ENCODE results near the gene LAMB3. TPM values are rescaled to one million over a fixed set of nuclear protein-coding genes. Genes with fewer than 3 reads are reported as not detected.

LAMB3 gene
- total and polyA plus RNA-seq, 2 donors (not counting 1 experiment from before 2014, with no cell fraction given), result 0.33 to 0.37 TPM

DNA sequence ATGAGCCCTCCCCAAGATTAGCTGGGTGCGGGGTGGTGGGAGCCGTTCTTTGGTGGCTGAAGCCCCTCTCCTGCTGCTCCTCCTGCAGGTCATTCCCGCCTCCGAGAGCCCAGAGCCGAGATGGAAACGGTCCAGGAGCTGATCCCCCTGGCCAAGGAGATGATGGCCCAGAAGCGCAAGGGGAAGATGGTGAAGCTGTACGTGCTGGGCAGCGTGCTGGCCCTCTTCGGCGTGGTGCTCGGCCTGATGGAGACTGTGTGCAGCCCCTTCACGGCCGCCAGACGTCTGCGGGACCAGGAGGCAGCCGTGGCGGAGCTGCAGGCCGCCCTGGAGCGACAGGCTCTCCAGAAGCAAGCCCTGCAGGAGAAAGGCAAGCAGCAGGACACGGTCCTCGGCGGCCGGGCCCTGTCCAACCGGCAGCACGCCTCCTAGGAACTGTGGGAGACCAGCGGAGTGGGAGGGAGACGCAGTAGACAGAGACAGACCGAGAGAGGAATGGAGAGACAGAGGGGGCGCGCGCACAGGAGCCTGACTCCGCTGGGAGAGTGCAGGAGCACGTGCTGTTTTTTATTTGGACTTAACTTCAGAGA is 23.4 kb upstream of the LAMB3 start:
- Mint-ChIP-seq H3K4me3 (peak overlapping the region; percentile 75), H3K9me3 (ENCODE audit: insufficient read depth) (no peaks in the 10 kb centered on the region), H3K27ac (no peak overlapping the region), H3K4me1 (peaks cover 33% of the 10 kb centered on the region), H3K27me3 (peaks cover 50% of the 10 kb centered on the region)
- ATAC-seq (ENCODE audit: low read depth) (no peak), DNase-seq (peak; percentile 33)
- H3K4me2 ChIP-seq (replicated peaks; ENCODE audit: low read depth, low read length, poor library complexity, severe bottlenecking), result peak overlapping the region; percentile 67
- H3K27ac ChIP-seq (ENCODE audit: low read length in 2 of 2), result no peak overlapping the region
- intact Hi-C loops (cut with micrococcal nuclease), result loop anchor here (10.0 kb wide), 1 partner anchor 79 kb away; the partner anchor contains the start of gene TRAF3IP3
- H3K36me3 ChIP-seq (replicated peaks in 1 of 2; ENCODE audit: control extremely low read depth in 1 of 2, control insufficient read depth in 1 of 2, extremely low read depth in 1 of 2, insufficient read depth in 2 of 2, low read length in 1 of 2), result no peaks in the 10 kb centered on the region
- TF ChIP-seq, protein P1, sequence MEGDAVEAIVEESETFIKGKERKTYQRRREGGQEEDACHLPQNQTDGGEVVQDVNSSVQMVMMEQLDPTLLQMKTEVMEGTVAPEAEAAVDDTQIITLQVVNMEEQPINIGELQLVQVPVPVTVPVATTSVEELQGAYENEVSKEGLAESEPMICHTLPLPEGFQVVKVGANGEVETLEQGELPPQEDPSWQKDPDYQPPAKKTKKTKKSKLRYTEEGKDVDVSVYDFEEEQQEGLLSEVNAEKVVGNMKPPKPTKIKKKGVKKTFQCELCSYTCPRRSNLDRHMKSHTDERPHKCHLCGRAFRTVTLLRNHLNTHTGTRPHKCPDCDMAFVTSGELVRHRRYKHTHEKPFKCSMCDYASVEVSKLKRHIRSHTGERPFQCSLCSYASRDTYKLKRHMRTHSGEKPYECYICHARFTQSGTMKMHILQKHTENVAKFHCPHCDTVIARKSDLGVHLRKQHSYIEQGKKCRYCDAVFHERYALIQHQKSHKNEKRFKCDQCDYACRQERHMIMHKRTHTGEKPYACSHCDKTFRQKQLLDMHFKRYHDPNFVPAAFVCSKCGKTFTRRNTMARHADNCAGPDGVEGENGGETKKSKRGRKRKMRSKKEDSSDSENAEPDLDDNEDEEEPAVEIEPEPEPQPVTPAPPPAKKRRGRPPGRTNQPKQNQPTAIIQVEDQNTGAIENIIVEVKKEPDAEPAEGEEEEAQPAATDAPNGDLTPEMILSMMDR (IDR thresholded peaks at IDR 0.05), result no peak
- TF ChIP-seq EZH2 (IDR thresholded peaks at IDR 0.05; ENCODE audit: borderline replicate concordance, insufficient read depth, low read depth, low read length, poor library complexity, severe bottlenecking), result no peak
- WGBS (ENCODE audit: insufficient coverage), result 3% methylated on average over 29 of the region's 34 CpGs
- peaks cover 0 to 8% (median 0%) of the 10 kb centered on the region in 3 donors for H3K9me3 ChIP-seq (ENCODE audit: control extremely low read depth in 1 of 3, control insufficient read depth in 2 of 3, insufficient read depth in 1 of 3, low read length in 2 of 3)
- peak overlapping the region; percentile 58 for H3K9ac ChIP-seq (ENCODE audit: low read length)
- peak overlapping the region; percentile 10 to 72 (median 38) for H3K4me3 ChIP-seq (ENCODE audit: control extremely low read depth in 1 of 5, extremely low read depth in 1 of 5, insufficient read depth in 1 of 5, low read depth in 2 of 5, low read length in 4 of 5)
- H4K20me1 ChIP-seq (ENCODE audit: control insufficient read depth, insufficient read depth, low read length, poor library complexity, severe bottlenecking), result no peaks in the 10 kb centered on the region
- H3K79me2 ChIP-seq (ENCODE audit: control insufficient read depth, insufficient read depth, low read length), result no peaks in the 10 kb centered on the region
- peaks cover 0 to 45% (median 24%) of the 10 kb centered on the region in 4 experiments for H3K27me3 ChIP-seq (replicated peaks in 1 of 4; ENCODE audit: control extremely low read depth in 1 of 4, control insufficient read depth in 3 of 4, insufficient read depth in 4 of 4, low read length in 3 of 4)
- peak overlapping the region; percentile 61 for H2AFZ ChIP-seq (ENCODE audit: insufficient read depth, low read depth, low read length, poor library complexity, severe bottlenecking)
- H3K4me1 ChIP-seq (ENCODE audit: control insufficient read depth in 2 of 2, insufficient read depth in 2 of 2, low read length in 2 of 2), result peaks cover 32 to 35% of the 10 kb centered on the region in 2 donors
- ChIA-PET CTCF (no interaction called here), POLR2A (no interaction called here)

DNA sequence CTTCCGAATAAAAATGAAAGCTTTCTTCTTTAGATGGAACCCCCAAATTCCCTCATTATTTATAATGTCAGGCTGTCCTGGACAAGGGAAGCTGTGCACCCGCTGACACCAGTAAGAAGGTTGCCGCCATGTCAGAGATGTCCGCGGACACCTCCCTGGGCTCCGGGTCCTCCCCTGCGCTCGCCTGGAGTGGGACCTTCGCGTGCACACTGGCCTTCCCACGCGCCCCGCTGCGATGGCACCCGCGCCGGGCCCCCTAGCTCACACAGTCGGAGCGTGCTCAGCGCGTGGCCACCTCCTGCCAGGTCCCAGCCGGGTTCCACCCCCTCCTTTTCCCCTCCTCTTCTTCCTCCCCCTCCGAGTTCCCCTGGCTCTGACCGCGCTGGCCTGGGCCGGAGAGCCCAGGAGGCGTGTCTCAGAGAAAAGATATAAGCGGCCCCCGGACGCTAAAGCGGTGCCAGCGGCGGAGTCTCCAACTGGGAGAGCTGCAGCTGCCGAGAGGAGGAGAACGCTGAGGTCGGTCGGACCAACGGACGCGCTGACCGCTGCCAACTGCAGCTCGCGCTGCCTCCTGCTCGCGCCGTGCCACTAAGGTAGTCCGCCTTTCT is 22.8 kb upstream of the LAMB3 start, which contains the start of gene G0S2:
G0S2 (plus strand) TSS at position 456 of the 608 bp plus-strand sequence. CDS start 273 bp downstream, outside the sequence.
- TF ChIP-seq, protein P1 (IDR thresholded peaks at IDR 0.05), result no peak
- no peak for TF ChIP-seq EZH2 (IDR thresholded peaks at IDR 0.05; ENCODE audit: borderline replicate concordance, insufficient read depth, low read depth, low read length, poor library complexity, severe bottlenecking)
- no peaks in the 10 kb centered on the region for H4K20me1 ChIP-seq (ENCODE audit: control insufficient read depth, insufficient read depth, low read length, poor library complexity, severe bottlenecking)
- ChIA-PET CTCF (interaction anchor here (1.5 kb wide), 1 partner anchor 18 kb away, joined by 3 read pairs; no protein-coding TSS in a partner anchor), POLR2A (no interaction called here)
- H3K9ac ChIP-seq (ENCODE audit: low read length), result peak within 1 kb of the TSS; percentile 58
- H3K4me2 ChIP-seq (replicated peaks; ENCODE audit: low read depth, low read length, poor library complexity, severe bottlenecking), result peak within 1 kb of the TSS; percentile 67
- intact Hi-C loops (cut with micrococcal nuclease), result loop anchor here (10.0 kb wide), 1 partner anchor 80 kb away; the partner anchor contains the start of gene TRAF3IP3
- DNase-seq (peak; percentile 30), ATAC-seq (ENCODE audit: low read depth) (peak; percentile 15)
- peak within 1 kb of the TSS; percentile 10 to 72 (median 38) for H3K4me3 ChIP-seq (ENCODE audit: control extremely low read depth in 1 of 5, extremely low read depth in 1 of 5, insufficient read depth in 1 of 5, low read depth in 2 of 5, low read length in 4 of 5)
- H3K9me3 ChIP-seq (ENCODE audit: control extremely low read depth in 1 of 3, control insufficient read depth in 2 of 3, insufficient read depth in 1 of 3, low read length in 2 of 3), result peaks cover 0 to 8% (median 0%) of the 10 kb centered on the region in 3 donors
- H2AFZ ChIP-seq (ENCODE audit: insufficient read depth, low read depth, low read length, poor library complexity, severe bottlenecking), result peak within 1 kb of the TSS; percentile 61
- Mint-ChIP-seq H3K4me3 (peak within 1 kb of the TSS; percentile 75), H3K27ac (no peak within 1 kb of the TSS), H3K4me1 (peaks cover 33% of the 10 kb centered on the region), H3K27me3 (peaks cover 45% of the 10 kb centered on the region), H3K9me3 (ENCODE audit: insufficient read depth) (no peaks in the 10 kb centered on the region)
- no peaks in the 10 kb centered on the region for H3K36me3 ChIP-seq (replicated peaks in 1 of 2; ENCODE audit: control extremely low read depth in 1 of 2, control insufficient read depth in 1 of 2, extremely low read depth in 1 of 2, insufficient read depth in 2 of 2, low read length in 1 of 2)
- no peaks in the 10 kb centered on the region for H3K79me2 ChIP-seq (ENCODE audit: control insufficient read depth, insufficient read depth, low read length)
- peaks cover 32 to 35% of the 10 kb centered on the region in 2 donors for H3K4me1 ChIP-seq (ENCODE audit: control insufficient read depth in 2 of 2, insufficient read depth in 2 of 2, low read length in 2 of 2)
- H3K27ac ChIP-seq (ENCODE audit: low read length in 2 of 2), result no peak within 1 kb of the TSS
- WGBS (ENCODE audit: insufficient coverage), result 10% methylated on average over 46 of the region's 47 CpGs
- peaks cover 0 to 44% (median 23%) of the 10 kb centered on the region in 4 experiments for H3K27me3 ChIP-seq (replicated peaks in 1 of 4; ENCODE audit: control extremely low read depth in 1 of 4, control insufficient read depth in 3 of 4, insufficient read depth in 4 of 4, low read length in 3 of 4)
